Transverse colon (tissue), 4 donors: Measurements from ENCODE around the gene SLC7A10. TPM values are rescaled to one million over a fixed set of nuclear protein-coding genes. Genes with fewer than 3 reads are reported as not detected.

Source experiments
- DNase-seq: peaks from one replicate; pipeline ENCODE4 v3.0.0-alpha.2; 2019
- H3K27ac ChIP-seq, 4 donors: fragments of 200-600 bp; sonication (generic); 2 replicates each; pipeline ENCODE4 v1.5.1; 2016 to 2018; ENCODE audit warnings: inconsistent platforms in 4 of 4
- H3K27me3 ChIP-seq: fragments of 200-600 bp; sonication (generic); 2 replicates; pipeline ENCODE4 v1.5.1; 2017; ENCODE audit warnings: inconsistent platforms
- H3K36me3 ChIP-seq, 4 donors: fragments of 200-600 bp; sonication (generic); 2 replicates each; pipeline ENCODE4 v1.5.1; 2017 to 2019; ENCODE audit warnings: inconsistent platforms in 4 of 4
- H3K4me1 ChIP-seq, 4 donors: fragments of 200-600 bp; sonication (generic); 2 replicates each; pipeline ENCODE4 v1.5.1; 2017 to 2020; ENCODE audit warnings: inconsistent platforms in 4 of 4
- H3K4me3 ChIP-seq, 4 donors: fragments of 200-600 bp; sonication (generic); 1 replicate in 1 of 4; 2 replicates in 3 of 4; pipeline versions ENCODE4 v1.5.1 to v1.6.1; 2017 to 2019; ENCODE audit warnings: inconsistent platforms in 4 of 4
- H3K9me3 ChIP-seq, 2 donors: fragments of 200-600 bp; sonication (generic); 2 replicates each; pipeline ENCODE4 v1.5.1; 2017 to 2019; ENCODE audit warnings: inconsistent platforms in 2 of 2
- CTCF ChIP-seq, 5 experiments: fragments of 200-600 bp in 3 of 5; fragments of 450-650 bp in 2 of 5; sonication (generic) in 3 of 5; IDR thresholded peaks; 1 replicate in 2 of 5; 2 replicates in 3 of 5; pipeline ENCODE4 v1.5.1; 2016 to 2017; ENCODE audit warnings: antibody characterized with exemption in 5 of 5, inconsistent platforms in 3 of 5, mild to moderate bottlenecking in 2 of 5, moderate library complexity in 1 of 5
- EP300 ChIP-seq: sonication (generic); formaldehyde crosslinking; IDR thresholded peaks from one replicate; pipeline ENCODE4 v1.6.1; 2017; ENCODE audit warnings: antibody characterized with exemption, low read depth
- POLR2A ChIP-seq: fragments of 450-650 bp; IDR thresholded peaks from one replicate; pipeline ENCODE4 v1.6.1; 2016; ENCODE audit warnings: antibody characterized with exemption, mild to moderate bottlenecking, moderate library complexity
- POLR2AphosphoS5 ChIP-seq, 3 donors: sonication (generic); formaldehyde crosslinking; IDR thresholded peaks; one replicate each; pipeline ENCODE4 v1.6.1; 2016; ENCODE audit warnings: antibody characterized with exemption in 3 of 3
- WGBS, 2 donors: methylation state at CpG; one replicate each; pipeline ENCODE4 v1.1.5; 2018; ENCODE audit warnings: low coverage in 1 of 2; 5-methylcytosine and 5-hydroxymethylcytosine counted together
- in situ Hi-C, 4 donors: fragments of 200-750 bp; cut with MboI; loops; one replicate each; pipeline versions ENCODE4 v1.15.0 to v1.15.1; 2017; ENCODE audit warnings: low sequenced_read_pairs in 3 of 4, low pct_ligation_motif_present in 1 of 4, low pct_unique_long_range_greater_than_20kb in 1 of 4
- intact Hi-C: fragments of 100-400 bp; cut with DNase I; formaldehyde crosslinking; loops from one replicate; pipeline ENCODE4 v1.15.1; 2023; ENCODE audit warnings: low total_unique reads
- total RNA-seq, 4 donors: library from RNA; depleted of rRNA; stranded (reverse); fragments of >200 nt; gene quantifications; one replicate each; pipeline ENCODE4 v1.1.0, GENCODE V29; 2016

SLC7A10 gene
- total RNA-seq, 4 donors from 2014 or later: 0.48 TPM; not detected in 3

- Histone ChIP-seq H3K4me1 (no peaks in the 10 kb centered on the region), H3K27me3 (peaks cover 3% of the 10 kb centered on the region), H3K4me3 (no peak overlapping the region), H3K36me3 (no peaks in the 10 kb centered on the region), H3K9me3 (peaks cover 3 to 9% of the 10 kb centered on the region in 2 donors), H3K27ac (no peak overlapping the region)
- intact Hi-C loops: no loop called here
- DNase-seq: no peak
- TF ChIP-seq POLR2AphosphoS5 (IDR thresholded peaks at IDR 0.05) (no peak), POLR2A (no peak), EP300 (no peak), CTCF (IDR thresholded peaks at IDR 0.05) (no peak)
- in situ Hi-C loops: loop anchor here in 2 of 4 donors (25.0 kb wide), 1 partner anchor 512 kb away; no protein-coding TSS in a partner anchor
- WGBS, 2 donors: 71 to 80% methylated on average over 1 to 3 of the region's 3 CpGs
Observed at GRCh38 chr19:33249740-33250366, 24.2 kb upstream of the SLC7A10 start.

- in situ Hi-C loops (loop anchor here in 1 of 4 donors (25.0 kb wide), 1 partner anchor 513 kb away; no protein-coding TSS in a partner anchor), intact Hi-C loops (no loop called here)
- no peaks in the 10 kb centered on the region for H3K4me1 ChIP-seq
- no peaks in the 10 kb centered on the region for H3K36me3 ChIP-seq
- 43% methylated on average over 17 of the region's 28 CpGs; no CpG with 5 or more reads in 1 of the 2 donors for WGBS, 2 donors
- no peak for DNase-seq
- TF ChIP-seq POLR2AphosphoS5 (IDR thresholded peaks at IDR 0.05): no peak
- no peak for TF ChIP-seq EP300
- TF ChIP-seq CTCF (IDR thresholded peaks at IDR 0.05): peak in 1 of 5 experiments; percentile 31
- H3K27me3 ChIP-seq: peaks cover 3% of the 10 kb centered on the region
- no peak overlapping the region for H3K27ac ChIP-seq
- H3K4me3 ChIP-seq: no peak overlapping the region
- peaks cover 3 to 9% of the 10 kb centered on the region in 2 donors for H3K9me3 ChIP-seq
Observed at GRCh38 chr19:33248954-33249613, 23.4 kb upstream of the SLC7A10 start.

GRCh38 chr19:33248553-33248953 is 22.9 kb upstream of the SLC7A10 start:
- in situ Hi-C loops: loop anchor here in 1 of 4 donors (25.0 kb wide), 1 partner anchor 514 kb away; no protein-coding TSS in a partner anchor
- peaks cover 3 to 9% of the 10 kb centered on the region in 2 donors for H3K9me3 ChIP-seq
- no peak overlapping the region for H3K4me3 ChIP-seq
- peaks cover 3% of the 10 kb centered on the region for H3K27me3 ChIP-seq
- H3K4me1 ChIP-seq: no peaks in the 10 kb centered on the region
- WGBS, 2 donors: 74% methylated on average over 11 of the region's 11 CpGs; no CpG with 5 or more reads in 1 of the 2 donors
- no peak for DNase-seq
- H3K36me3 ChIP-seq: no peaks in the 10 kb centered on the region
- H3K27ac ChIP-seq: no peak overlapping the region
- intact Hi-C loops: no loop called here
- TF ChIP-seq POLR2AphosphoS5 (IDR thresholded peaks at IDR 0.05): no peak
- TF ChIP-seq CTCF (IDR thresholded peaks at IDR 0.05): no peak
- TF ChIP-seq POLR2A: no peak
- TF ChIP-seq EP300: no peak

GRCh38 chr19:33248104-33248503 is 22.5 kb upstream of the SLC7A10 start:
- 88% methylated on average over 8 of the region's 8 CpGs; no CpG with 5 or more reads in 1 of the 2 donors for WGBS, 2 donors
- no peak for TF ChIP-seq POLR2A
- no peak for TF ChIP-seq POLR2AphosphoS5 (IDR thresholded peaks at IDR 0.05)
- no peak for TF ChIP-seq CTCF (IDR thresholded peaks at IDR 0.05)
- TF ChIP-seq EP300: no peak
- H3K4me1 ChIP-seq: no peaks in the 10 kb centered on the region
- in situ Hi-C loops (loop anchor here in 1 of 4 donors (25.0 kb wide), 1 partner anchor 514 kb away; no protein-coding TSS in a partner anchor), intact Hi-C loops (no loop called here)
- H3K9me3 ChIP-seq: peaks cover 3 to 9% of the 10 kb centered on the region in 2 donors
- no peak for DNase-seq
- peaks cover 2% of the 10 kb centered on the region for H3K27me3 ChIP-seq
- no peaks in the 10 kb centered on the region for H3K36me3 ChIP-seq
- no peak overlapping the region for H3K4me3 ChIP-seq
- H3K27ac ChIP-seq: no peak overlapping the region
